ENCODE results near the gene LNX1. TPM values are rescaled to one million over a fixed set of nuclear protein-coding genes. Genes with fewer than 3 reads are reported as not detected.

LNX1 gene
- total RNA-seq, 1 experiment from 2014 or later: 3.3 TPM

DNA sequence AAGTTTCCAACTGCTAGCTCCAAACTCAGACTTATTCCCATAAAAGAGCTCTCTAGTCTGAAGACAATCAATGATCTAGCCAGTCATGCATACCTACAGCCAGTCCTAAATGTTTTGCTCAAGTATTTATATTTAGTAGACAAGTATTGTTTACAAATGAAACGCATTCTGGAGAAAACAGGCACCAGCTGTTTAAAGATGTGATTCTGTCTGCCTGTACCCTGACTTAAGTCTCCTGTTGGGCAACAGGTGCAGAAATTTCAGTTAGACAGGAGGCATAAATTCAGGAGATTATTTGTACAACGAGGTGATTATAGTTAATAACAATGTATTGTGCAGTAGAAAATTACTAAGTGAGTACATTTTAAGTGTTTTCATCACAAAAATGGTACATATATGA, 28.9 kb downstream of the LNX1 start:
- TF ChIP-seq FOSL1 (IDR thresholded peaks at IDR 0.05; ENCODE audit: low read depth) (no peak), RAD21 (IDR thresholded peaks at IDR 0.05; ENCODE audit: low read depth) (no peak), EZH2phosphoT487 (IDR thresholded peaks at IDR 0.05; ENCODE audit: borderline replicate concordance) (no peak), ZBTB33 (IDR thresholded peaks at IDR 0.05; ENCODE audit: extremely low read depth, insufficient replicate concordance, low read length) (no peak), EGR1 (IDR thresholded peaks at IDR 0.05; ENCODE audit: low read depth) (no peak), TCF7L2 (IDR thresholded peaks at IDR 0.05; ENCODE audit: borderline replicate concordance, extremely low read depth, insufficient read depth, insufficient read length) (no peak), MAX (IDR thresholded peaks at IDR 0.05) (no peak), ZFX (IDR thresholded peaks at IDR 0.05) (no peak), ELF1 (IDR thresholded peaks at IDR 0.05; ENCODE audit: borderline replicate concordance, low read depth) (no peak), POLR2AphosphoS5 (IDR thresholded peaks at IDR 0.05; ENCODE audit: low read depth, low read length) (no peak), EZH2 (IDR thresholded peaks at IDR 0.05) (no peak), JUND (IDR thresholded peaks at IDR 0.05) (no peak), ZNF274 (IDR thresholded peaks at IDR 0.05; ENCODE audit: low read depth, low read length) (no peak), CBX3 (IDR thresholded peaks at IDR 0.05; ENCODE audit: low read depth) (no peak), YY1 (IDR thresholded peaks at IDR 0.05; ENCODE audit: extremely low read depth, insufficient replicate concordance, low read depth, low read length) (no peak), REST (IDR thresholded peaks at IDR 0.05; ENCODE audit: low read depth) (no peak)
- TF ChIP-seq, protein P1, sequence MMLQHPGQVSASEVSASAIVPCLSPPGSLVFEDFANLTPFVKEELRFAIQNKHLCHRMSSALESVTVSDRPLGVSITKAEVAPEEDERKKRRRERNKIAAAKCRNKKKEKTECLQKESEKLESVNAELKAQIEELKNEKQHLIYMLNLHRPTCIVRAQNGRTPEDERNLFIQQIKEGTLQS (IDR thresholded peaks at IDR 0.05): no peak
- Histone ChIP-seq H3K27ac (ENCODE audit: low read depth, low read length) (no peak overlapping the region), H3K4me3 (replicated peaks in 1 of 2; ENCODE audit: low read depth in 1 of 2, low read length in 2 of 2) (no peak overlapping the region), H3K4me1 (ENCODE audit: control insufficient read depth in 1 of 2, insufficient read depth in 2 of 2, low read length in 2 of 2) (peaks cover 0 to 5% of the 10 kb centered on the region in 2 experiments; a peak in 1 of 4 replicates), H3K36me3 (ENCODE audit: control insufficient read depth in 1 of 2, insufficient read depth in 2 of 2, low read length in 2 of 2) (no peaks in the 10 kb centered on the region), H3K27me3 (ENCODE audit: insufficient read depth, low read length) (no peaks in the 10 kb centered on the region), H3K79me2 (ENCODE audit: insufficient read depth, low read length) (no peaks in the 10 kb centered on the region), H3K9me2 (ENCODE audit: insufficient read depth) (no peaks in the 10 kb centered on the region), H3K9me3 (ENCODE audit: control insufficient read depth in 1 of 2, insufficient read depth in 1 of 2, low read depth in 1 of 2, low read length in 2 of 2) (no peaks in the 10 kb centered on the region), H3K9ac (ENCODE audit: low read length) (no peak overlapping the region), H2AFZ (ENCODE audit: low read depth, low read length, poor library complexity, severe bottlenecking) (no peak overlapping the region), H3K4me2 (ENCODE audit: low read length) (no peak overlapping the region), H4K20me1 (ENCODE audit: insufficient read depth) (no peaks in the 10 kb centered on the region)
- POLR2A ChIA-PET: no interaction called here
- CTCF ChIA-PET: no interaction called here
- no TSS peak for BruUV-seq (replicated peaks)
- DNase-seq (ENCODE audit: low read depth, low spot score) (no peak), ATAC-seq (no peak)
- intact Hi-C loops (cut with micrococcal nuclease): no loop called here
- RAD21 ChIA-PET (ENCODE audit: low non-redundant PET in 1 of 2, low total read pairs in 2 of 2, uncharacterized antibody in 2 of 2, unreplicated experiment in 2 of 2): no interaction called here

Data from HCT116 (cell line).